ENCODE measurements around the gene ADGRE2. TPM values are rescaled to one million over a fixed set of nuclear protein-coding genes. Genes with fewer than 3 reads are reported as not detected.
"Not testable (repeated sequence)": the region's sequence is repeated elsewhere in the genome, so short reads cannot be mapped to it uniquely, and the experiment has no call there.

ADGRE2 gene
- total and polyA plus RNA-seq, 4 donors = 2.8 to 40.2 (median 14.9) TPM

DNA sequence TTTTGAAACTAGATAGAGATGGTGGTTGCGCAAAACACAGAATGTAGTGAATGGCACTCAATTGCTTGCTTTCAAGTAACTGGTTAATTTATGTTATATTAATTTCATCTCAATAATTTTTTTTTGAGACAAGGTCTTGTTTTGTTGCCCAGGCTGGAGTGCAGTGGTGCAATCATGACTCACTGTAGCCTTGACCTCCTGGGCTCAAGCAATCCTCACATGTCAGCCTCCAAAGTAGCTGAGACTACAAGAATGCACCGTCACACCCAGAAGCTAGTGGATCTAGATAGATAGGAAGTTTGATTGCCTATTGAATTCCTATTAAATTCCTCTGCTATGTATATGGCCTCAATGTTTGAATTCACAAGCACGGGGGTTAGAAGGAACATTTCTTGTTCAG, 26.4 kb upstream of the ADGRE2 start:
- Histone ChIP-seq H3K27me3 (ENCODE audit: control insufficient read depth in 3 of 3, insufficient read depth in 3 of 3, low read length in 2 of 3) (peaks cover 0 to 2% (median 0%) of the 10 kb centered on the region in 3 donors), H3K9me3 (ENCODE audit: control insufficient read depth in 4 of 4, insufficient read depth in 3 of 4, low read length in 3 of 4) (no peaks in the 10 kb centered on the region), H3K27ac (ENCODE audit: low read depth in 1 of 2, low read length in 1 of 2) (no peak overlapping the region), H3K4me1 (ENCODE audit: control insufficient read depth in 5 of 5, insufficient read depth in 5 of 5, low read length in 5 of 5) (no peaks in the 10 kb centered on the region), H3K36me3 (ENCODE audit: control insufficient read depth in 4 of 4, insufficient read depth in 4 of 4, low read length in 4 of 4) (no peaks in the 10 kb centered on the region), H3K9ac (ENCODE audit: insufficient read depth in 1 of 2, low read length in 2 of 2) (no peak overlapping the region), H3K4me3 (no peak overlapping the region)
- WGBS, 2 donors = 84 to 95% methylated on average over 3 of the region's 3 CpGs
- DNase-seq (no peak), ATAC-seq (ENCODE audit: insufficient read depth, low FRiP score) (no peak)
- TF ChIP-seq, protein P1, sequence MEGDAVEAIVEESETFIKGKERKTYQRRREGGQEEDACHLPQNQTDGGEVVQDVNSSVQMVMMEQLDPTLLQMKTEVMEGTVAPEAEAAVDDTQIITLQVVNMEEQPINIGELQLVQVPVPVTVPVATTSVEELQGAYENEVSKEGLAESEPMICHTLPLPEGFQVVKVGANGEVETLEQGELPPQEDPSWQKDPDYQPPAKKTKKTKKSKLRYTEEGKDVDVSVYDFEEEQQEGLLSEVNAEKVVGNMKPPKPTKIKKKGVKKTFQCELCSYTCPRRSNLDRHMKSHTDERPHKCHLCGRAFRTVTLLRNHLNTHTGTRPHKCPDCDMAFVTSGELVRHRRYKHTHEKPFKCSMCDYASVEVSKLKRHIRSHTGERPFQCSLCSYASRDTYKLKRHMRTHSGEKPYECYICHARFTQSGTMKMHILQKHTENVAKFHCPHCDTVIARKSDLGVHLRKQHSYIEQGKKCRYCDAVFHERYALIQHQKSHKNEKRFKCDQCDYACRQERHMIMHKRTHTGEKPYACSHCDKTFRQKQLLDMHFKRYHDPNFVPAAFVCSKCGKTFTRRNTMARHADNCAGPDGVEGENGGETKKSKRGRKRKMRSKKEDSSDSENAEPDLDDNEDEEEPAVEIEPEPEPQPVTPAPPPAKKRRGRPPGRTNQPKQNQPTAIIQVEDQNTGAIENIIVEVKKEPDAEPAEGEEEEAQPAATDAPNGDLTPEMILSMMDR (IDR thresholded peaks at IDR 0.05; ENCODE audit: control extremely low read depth, extremely low read depth) = no peak

DNA sequence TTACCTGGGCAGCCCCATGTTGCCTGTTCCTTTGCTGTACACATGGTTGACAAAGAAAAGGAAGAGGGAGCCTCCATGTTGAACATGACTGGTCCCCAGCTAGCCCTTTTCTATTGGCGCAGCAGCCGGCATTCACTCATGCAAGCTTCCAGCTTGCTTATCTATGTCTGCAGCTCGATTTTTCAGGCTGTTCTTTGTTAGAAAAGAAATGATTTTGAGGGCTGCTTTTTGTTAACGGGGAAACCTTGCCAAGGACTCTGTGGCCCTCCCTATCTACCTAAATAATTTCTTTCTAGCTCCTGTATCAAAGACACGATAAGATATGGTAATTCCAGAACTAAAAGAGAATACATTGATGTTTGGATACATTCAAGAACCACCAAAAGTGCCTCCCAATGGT, 20.4 kb upstream of the ADGRE2 start:
- DNase-seq (no peak), ATAC-seq (ENCODE audit: insufficient read depth, low FRiP score) (no peak)
- TF ChIP-seq, protein P1 (IDR thresholded peaks at IDR 0.05; ENCODE audit: control extremely low read depth, extremely low read depth) = no peak
- Histone ChIP-seq H3K9ac (ENCODE audit: insufficient read depth in 1 of 2, low read length in 2 of 2) (no peak overlapping the region), H3K4me1 (ENCODE audit: control insufficient read depth in 5 of 5, insufficient read depth in 5 of 5, low read length in 5 of 5) (no peaks in the 10 kb centered on the region), H3K27ac (ENCODE audit: low read depth in 1 of 2, low read length in 1 of 2) (no peak overlapping the region), H3K36me3 (ENCODE audit: control insufficient read depth in 4 of 4, insufficient read depth in 4 of 4, low read length in 4 of 4) (no peaks in the 10 kb centered on the region), H3K4me3 (no peak overlapping the region), H3K9me3 (ENCODE audit: control insufficient read depth in 4 of 4, insufficient read depth in 3 of 4, low read length in 3 of 4) (peaks cover 0 to 2% (median 0%) of the 10 kb centered on the region in 4 donors), H3K27me3 (ENCODE audit: control insufficient read depth in 3 of 3, insufficient read depth in 3 of 3, low read length in 2 of 3) (peaks cover 0 to 4% (median 0%) of the 10 kb centered on the region in 3 donors)
- WGBS, 2 donors = 75 to 77% methylated on average over 5 of the region's 5 CpGs

DNA sequence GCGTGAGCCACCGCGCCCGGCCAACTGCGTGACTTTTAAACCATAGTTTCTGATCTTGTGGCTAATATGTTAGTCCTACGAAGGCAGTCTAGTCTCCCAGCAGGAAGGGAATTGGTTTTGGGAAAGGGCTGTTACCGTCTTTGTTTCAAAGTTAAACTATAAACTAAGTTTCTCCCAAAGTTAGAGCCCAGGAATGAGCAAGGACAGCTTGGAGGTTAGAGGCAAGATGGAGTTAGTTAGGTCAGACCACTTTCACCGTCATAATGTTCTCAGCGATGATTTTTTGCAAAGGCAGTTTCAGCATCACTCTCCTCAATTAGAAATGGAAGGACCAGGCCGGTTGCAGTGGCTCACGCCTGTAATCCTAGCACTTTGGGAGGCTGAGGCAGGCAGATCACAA, 17.7 kb upstream of the ADGRE2 start:
- H3K36me3 ChIP-seq (ENCODE audit: control insufficient read depth in 4 of 4, insufficient read depth in 4 of 4, low read length in 4 of 4) = no peaks in the 10 kb centered on the region
- peaks cover 0 to 4% (median 0%) of the 10 kb centered on the region in 3 donors for H3K27me3 ChIP-seq (ENCODE audit: control insufficient read depth in 3 of 3, insufficient read depth in 3 of 3, low read length in 2 of 3)
- H3K27ac ChIP-seq (ENCODE audit: low read depth in 1 of 2, low read length in 1 of 2) = no peak overlapping the region
- no peak for ATAC-seq (ENCODE audit: insufficient read depth, low FRiP score)
- WGBS, 2 donors = 91 to 95% methylated on average over 11 of the region's 11 CpGs
- peaks cover 0 to 2% (median 0%) of the 10 kb centered on the region in 4 donors for H3K9me3 ChIP-seq (ENCODE audit: control insufficient read depth in 4 of 4, insufficient read depth in 3 of 4, low read length in 3 of 4)
- H3K4me3 ChIP-seq = no peak overlapping the region
- no peak overlapping the region for H3K9ac ChIP-seq (ENCODE audit: insufficient read depth in 1 of 2, low read length in 2 of 2)
- TF ChIP-seq, protein P1 (IDR thresholded peaks at IDR 0.05; ENCODE audit: control extremely low read depth, extremely low read depth) = no peak
- DNase-seq = no peak
- no peaks in the 10 kb centered on the region for H3K4me1 ChIP-seq (ENCODE audit: control insufficient read depth in 5 of 5, insufficient read depth in 5 of 5, low read length in 5 of 5)

DNA sequence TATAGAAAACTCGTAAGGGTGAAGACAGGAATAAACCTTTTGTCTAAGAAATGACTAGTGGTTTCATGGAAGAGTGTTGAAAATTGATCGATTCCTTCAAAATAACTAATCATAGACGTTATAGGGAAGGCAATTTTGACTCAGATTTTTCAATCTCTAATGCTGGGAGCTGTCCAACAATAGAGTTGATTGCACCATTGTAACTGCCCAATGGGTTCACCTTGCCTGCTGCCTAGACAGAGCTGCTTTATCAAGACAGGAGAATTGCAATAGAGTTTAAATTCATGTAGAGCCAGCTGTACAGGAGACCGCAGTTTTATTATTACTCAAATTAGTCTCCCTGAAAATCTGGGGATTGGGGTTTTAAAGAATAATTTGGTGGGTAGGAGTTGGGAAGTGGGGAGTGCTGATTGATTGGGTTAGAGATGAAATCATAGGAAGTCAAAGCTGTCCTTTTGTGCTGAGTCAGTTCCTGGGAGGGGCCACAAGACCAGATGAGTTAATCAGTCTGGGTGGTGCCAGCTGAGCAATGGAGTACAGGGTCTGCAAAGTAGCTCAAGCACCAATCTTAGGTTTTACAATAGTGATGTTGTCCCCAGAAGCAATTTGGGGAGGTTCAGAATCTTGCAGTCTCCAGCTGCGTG, 16.8 kb upstream of the ADGRE2 start:
- TF ChIP-seq, protein P1 (IDR thresholded peaks at IDR 0.05; ENCODE audit: control extremely low read depth, extremely low read depth) = no peak
- Histone ChIP-seq H3K27ac (ENCODE audit: low read depth in 1 of 2, low read length in 1 of 2) (no peak overlapping the region), H3K36me3 (ENCODE audit: control insufficient read depth in 4 of 4, insufficient read depth in 4 of 4, low read length in 4 of 4) (no peaks in the 10 kb centered on the region), H3K9ac (ENCODE audit: insufficient read depth in 1 of 2, low read length in 2 of 2) (no peak overlapping the region), H3K27me3 (ENCODE audit: control insufficient read depth in 3 of 3, insufficient read depth in 3 of 3, low read length in 2 of 3) (peaks cover 0 to 3% (median 0%) of the 10 kb centered on the region in 3 donors), H3K4me3 (no peak overlapping the region), H3K4me1 (ENCODE audit: control insufficient read depth in 5 of 5, insufficient read depth in 5 of 5, low read length in 5 of 5) (no peaks in the 10 kb centered on the region), H3K9me3 (ENCODE audit: control insufficient read depth in 4 of 4, insufficient read depth in 3 of 4, low read length in 3 of 4) (peaks cover 0 to 2% (median 0%) of the 10 kb centered on the region in 4 donors)
- 79 to 80% methylated on average over 5 of the region's 5 CpGs for WGBS, 2 donors
- DNase-seq = no peak
- no peak for ATAC-seq (ENCODE audit: insufficient read depth, low FRiP score)

DNA sequence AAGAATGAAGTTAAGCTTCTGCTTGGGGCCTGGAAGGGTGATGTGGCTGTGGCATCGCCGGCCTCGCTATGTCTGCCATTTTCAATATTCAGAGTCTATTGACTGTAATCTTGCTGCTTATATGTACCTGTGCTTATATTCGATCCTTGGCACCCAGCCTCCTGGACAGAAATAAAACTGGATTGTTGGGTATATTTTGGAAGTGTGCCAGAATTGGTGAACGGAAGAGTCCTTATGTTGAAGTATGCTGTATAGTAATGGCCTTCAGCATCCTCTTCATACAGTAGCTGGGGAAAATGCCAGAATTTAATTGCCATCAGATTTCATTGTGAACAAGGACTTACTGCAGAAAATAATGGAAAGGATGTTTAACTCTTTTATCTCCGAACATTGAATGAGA, 13.9 kb upstream of the ADGRE2 start:
- H3K9ac ChIP-seq (ENCODE audit: insufficient read depth in 1 of 2, low read length in 2 of 2); H3K27me3 ChIP-seq (ENCODE audit: control insufficient read depth in 3 of 3, insufficient read depth in 3 of 3, low read length in 2 of 3); H3K27ac ChIP-seq (ENCODE audit: low read depth in 1 of 2, low read length in 1 of 2); H3K9me3 ChIP-seq (ENCODE audit: control insufficient read depth in 4 of 4, insufficient read depth in 3 of 4, low read length in 3 of 4); H3K36me3 ChIP-seq (ENCODE audit: control insufficient read depth in 4 of 4, insufficient read depth in 4 of 4, low read length in 4 of 4); H3K4me1 ChIP-seq (ENCODE audit: control insufficient read depth in 5 of 5, insufficient read depth in 5 of 5, low read length in 5 of 5); DNase-seq; H3K4me3 ChIP-seq; ATAC-seq (ENCODE audit: insufficient read depth, low FRiP score): not testable (repeated sequence)
- 63 to 81% methylated on average over 6 of the region's 6 CpGs for WGBS, 2 donors

Measured in lung (tissue), 12 donors.